ENCODE results near the gene CDC14B. TPM values are rescaled to one million over a fixed set of nuclear protein-coding genes. Genes with fewer than 3 reads are reported as not detected.
"Not testable (repeated sequence)": the region's sequence is repeated elsewhere in the genome, so short reads cannot be mapped to it uniquely, and the experiment has no call there.

Gene CDC14B
- total RNA-seq, 1 donor, result 26.8 TPM

GRCh38 chr9:96587338-96588315 lies 32.0 kb downstream of the CDC14B start:
- TF ChIP-seq CTCF (IDR thresholded peaks at IDR 0.05; ENCODE audit: insufficient read depth, low read depth, low read length), result no peak
- no peak for DNase-seq (ENCODE audit: low read depth)
- H3K4me3 ChIP-seq (ENCODE audit: low read depth, low read length), result no peak overlapping the region

GRCh38 chr9:96585426-96585825 lies 34.2 kb downstream of the CDC14B start:
- DNase-seq (ENCODE audit: low read depth), result no peak
- no peak overlapping the region for H3K4me3 ChIP-seq (ENCODE audit: low read depth, low read length)
- TF ChIP-seq CTCF (IDR thresholded peaks at IDR 0.05; ENCODE audit: insufficient read depth, low read depth, low read length), result no peak

GRCh38 chr9:96582199-96582598 lies 37.4 kb downstream of the CDC14B start:
- not testable (repeated sequence) for H3K4me3 ChIP-seq (ENCODE audit: low read depth, low read length); DNase-seq (ENCODE audit: low read depth)

- no peak for TF ChIP-seq CTCF (IDR thresholded peaks at IDR 0.05; ENCODE audit: insufficient read depth, low read depth, low read length)
- no peak overlapping the region for H3K4me3 ChIP-seq (ENCODE audit: low read depth, low read length)
Measured at GRCh38 chr9:96581786-96582185, 37.9 kb downstream of the CDC14B start.

GRCh38 chr9:96581301-96581700 lies 38.3 kb downstream of the CDC14B start:
- H3K4me3 ChIP-seq (ENCODE audit: low read depth, low read length), result no peak overlapping the region
- TF ChIP-seq CTCF (IDR thresholded peaks at IDR 0.05; ENCODE audit: insufficient read depth, low read depth, low read length), result no peak
- no peak for DNase-seq (ENCODE audit: low read depth)

More at GRCh38 chr9:96581786-96582185, 37.9 kb downstream of the CDC14B start:
- DNase-seq (ENCODE audit: low read depth), result no peak

GRCh38 chr9:96574931-96575351 lies 44.7 kb downstream of the CDC14B start:
- no peak for TF ChIP-seq CTCF (IDR thresholded peaks at IDR 0.05; ENCODE audit: insufficient read depth, low read depth, low read length)
- peak overlapping the region; percentile 42 for H3K4me3 ChIP-seq (ENCODE audit: low read depth, low read length)
- DNase-seq (ENCODE audit: low read depth), result peak; percentile 56

- peak overlapping the region; percentile 42 for H3K4me3 ChIP-seq (ENCODE audit: low read depth, low read length)
- peak; percentile 35 for DNase-seq (ENCODE audit: low read depth)
- TF ChIP-seq CTCF (IDR thresholded peaks at IDR 0.05; ENCODE audit: insufficient read depth, low read depth, low read length), result no peak
Measured at GRCh38 chr9:96574455-96574854, 45.2 kb downstream of the CDC14B start.

All from fibroblast of villous mesenchyme (primary cell).